Islet of Langerhans (tissue), 1 donor: ENCODE data around the gene SLC22A1.
A peak's percentile ranks its signal among the peaks of the same experiment; 100 is the strongest.
"Not testable (repeated sequence)": the region's sequence is repeated elsewhere in the genome, so short reads cannot be mapped to it uniquely, and the experiment has no call there.

Experiments
- FAIRE-seq: peaks from one replicate; lab custom pipeline; 2011; peaks lifted over from hg19 to GRCh38; lab: Jason Lieb, UNC

Gene SLC22A1

DNA sequence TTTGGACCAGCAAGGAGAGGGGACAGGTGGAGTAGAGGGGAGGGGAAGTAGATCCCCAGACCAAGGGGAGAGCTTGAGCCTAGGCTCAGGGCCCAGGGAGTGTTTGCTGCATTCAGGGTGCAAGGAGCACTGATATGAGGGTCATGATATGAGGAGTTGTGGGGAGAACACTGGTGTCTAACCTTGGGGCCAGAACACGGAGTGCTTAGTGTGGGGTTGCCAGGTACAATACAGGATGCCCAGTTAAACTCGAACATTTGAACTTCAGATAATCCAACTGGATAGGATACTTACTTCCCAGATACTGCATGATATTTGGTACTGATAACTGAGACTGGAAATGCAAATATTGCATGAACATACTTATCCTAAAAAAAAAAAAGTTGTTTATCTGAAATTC lies 2.4 kb downstream of the SLC22A1 start:
- FAIRE-seq: no peak

DNA sequence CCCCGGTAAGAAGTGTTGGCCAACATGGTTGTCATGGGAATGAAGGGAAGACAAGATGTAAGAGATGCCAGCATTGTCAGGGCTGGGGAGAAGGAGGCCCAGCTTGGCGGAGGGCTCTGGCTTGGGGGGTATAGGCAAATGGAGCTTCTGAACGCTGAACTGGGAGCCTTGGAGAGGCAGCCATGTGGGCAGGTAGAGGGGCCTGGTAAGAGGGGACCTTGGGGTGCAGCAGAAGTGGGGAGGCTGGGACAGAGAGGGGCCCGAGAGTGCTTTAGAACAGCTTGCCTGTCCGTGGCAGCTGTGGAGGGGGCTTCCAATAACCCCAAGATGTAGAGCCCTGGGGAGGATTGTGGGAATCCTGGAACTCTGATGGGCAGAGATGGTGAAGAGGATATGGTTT lies 3.0 kb downstream of the SLC22A1 start:
- FAIRE-seq: no peak

DNA sequence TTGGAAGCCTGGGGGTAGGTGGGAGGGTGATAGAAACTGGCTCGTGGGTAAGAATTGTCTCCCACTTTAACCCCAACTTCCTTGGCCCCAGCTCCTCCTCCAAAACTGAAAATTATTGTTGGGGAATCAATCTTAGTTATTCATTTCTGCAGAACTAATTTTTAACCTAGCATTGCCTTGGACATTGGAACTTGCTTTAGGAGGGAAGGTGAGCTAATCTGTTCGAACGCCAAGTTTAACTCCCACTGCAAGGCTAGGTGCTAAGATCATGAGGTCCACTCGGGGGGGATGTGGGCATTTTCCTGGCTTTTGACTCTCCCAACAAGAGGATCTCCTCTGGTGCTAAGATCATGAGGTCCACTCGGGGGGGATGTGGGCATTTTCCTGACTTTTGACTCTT lies 3.5 kb downstream of the SLC22A1 start:
- FAIRE-seq: not testable (repeated sequence)

DNA sequence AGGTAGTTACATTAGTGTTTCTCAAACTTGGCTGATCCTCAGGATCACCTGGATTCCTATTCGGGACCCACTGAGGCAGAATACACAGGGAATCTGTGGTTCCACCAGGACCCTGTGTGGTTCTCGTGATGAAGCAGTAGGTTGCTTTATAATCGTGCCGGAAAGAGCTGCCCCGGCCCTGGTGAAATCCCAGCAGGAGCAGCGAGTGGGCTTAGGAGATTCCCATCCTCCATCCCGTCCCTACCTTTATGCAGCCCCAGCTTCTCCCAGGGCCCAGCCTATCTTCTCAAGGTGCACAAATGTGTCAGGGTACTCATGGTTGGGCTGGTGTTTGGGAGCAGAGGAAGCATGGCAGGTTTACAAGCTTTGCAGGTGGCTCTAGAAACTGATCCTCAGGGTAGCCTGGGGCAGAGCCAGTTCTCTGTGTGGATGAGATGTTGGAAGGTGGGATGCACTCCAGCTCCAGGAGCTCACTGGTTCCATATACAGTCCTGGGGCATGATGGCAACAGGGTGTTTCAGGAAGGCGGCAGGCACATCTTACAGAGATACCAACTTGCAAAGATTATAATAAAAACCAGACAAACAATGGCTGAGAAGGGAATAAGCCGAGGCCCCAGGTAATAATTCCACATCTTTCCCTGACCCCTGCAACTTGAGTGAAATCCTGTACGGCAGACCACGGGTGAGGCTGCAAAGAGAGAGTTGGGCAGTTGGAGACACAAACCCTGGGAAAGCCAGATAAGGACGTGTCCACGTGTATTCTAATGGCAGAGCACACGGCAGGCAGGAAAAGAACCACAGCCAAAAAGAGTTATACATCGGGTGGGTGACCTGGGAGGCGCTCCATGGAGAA lies 5.9 kb downstream of the SLC22A1 start:
- no peak for FAIRE-seq

DNA sequence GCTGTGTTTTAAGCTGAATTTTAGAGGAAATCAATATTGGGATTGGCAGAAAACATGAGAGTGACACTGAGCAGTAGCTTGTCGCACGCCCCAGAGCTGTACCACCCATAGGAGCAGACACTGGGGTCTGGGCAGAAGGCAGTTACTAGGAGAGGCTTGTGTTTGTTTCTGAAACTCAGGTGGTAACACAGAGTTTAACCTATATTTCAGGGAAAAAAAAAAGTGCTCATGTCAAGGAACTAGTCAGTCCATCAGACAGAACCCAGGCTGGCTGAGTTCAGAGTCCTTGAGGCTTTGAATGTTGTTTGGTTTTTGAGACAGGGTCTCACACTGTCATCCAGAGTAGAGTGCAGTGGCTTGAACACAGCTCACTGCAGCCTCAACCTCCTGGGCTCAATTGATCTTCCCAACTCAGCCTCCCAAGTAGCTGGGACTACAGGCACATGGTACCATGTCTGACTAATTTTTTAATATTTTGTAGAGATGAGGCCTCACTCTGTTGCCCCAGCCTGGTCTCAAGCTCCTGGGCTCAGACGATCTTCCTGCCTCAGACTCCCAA lies 6.6 kb downstream of the SLC22A1 start:
- FAIRE-seq: no peak

DNA sequence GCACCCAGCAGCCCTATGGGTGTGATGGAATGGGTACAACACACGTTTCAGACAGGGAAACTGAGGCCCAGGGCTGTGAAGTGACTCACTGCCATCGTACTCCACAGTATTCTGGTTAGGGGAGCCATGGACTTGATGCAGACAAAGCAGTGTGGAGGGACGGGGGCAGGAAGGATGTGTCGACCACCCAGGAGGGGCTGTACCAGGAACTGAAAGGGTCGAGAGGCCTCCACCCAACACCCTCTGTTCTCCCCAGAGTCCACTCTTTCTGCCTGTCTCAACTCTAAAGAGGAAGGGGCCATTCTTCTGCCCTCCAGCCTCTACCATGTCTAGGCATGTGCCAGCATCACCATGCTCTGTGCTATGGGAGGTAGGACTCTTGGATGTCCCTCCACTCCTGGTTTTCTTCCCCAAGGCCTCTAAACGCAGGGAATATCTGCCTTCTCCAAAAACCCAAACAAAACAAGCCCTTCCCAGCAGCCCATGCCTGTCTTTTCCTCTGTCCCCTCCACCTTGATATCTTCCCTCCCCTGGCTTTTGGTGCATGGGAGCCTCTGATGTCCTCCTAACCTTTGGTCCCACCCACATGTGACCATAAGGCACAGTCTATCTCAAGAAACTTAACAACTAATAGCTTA lies 7.4 kb downstream of the SLC22A1 start:
- no peak for FAIRE-seq

DNA sequence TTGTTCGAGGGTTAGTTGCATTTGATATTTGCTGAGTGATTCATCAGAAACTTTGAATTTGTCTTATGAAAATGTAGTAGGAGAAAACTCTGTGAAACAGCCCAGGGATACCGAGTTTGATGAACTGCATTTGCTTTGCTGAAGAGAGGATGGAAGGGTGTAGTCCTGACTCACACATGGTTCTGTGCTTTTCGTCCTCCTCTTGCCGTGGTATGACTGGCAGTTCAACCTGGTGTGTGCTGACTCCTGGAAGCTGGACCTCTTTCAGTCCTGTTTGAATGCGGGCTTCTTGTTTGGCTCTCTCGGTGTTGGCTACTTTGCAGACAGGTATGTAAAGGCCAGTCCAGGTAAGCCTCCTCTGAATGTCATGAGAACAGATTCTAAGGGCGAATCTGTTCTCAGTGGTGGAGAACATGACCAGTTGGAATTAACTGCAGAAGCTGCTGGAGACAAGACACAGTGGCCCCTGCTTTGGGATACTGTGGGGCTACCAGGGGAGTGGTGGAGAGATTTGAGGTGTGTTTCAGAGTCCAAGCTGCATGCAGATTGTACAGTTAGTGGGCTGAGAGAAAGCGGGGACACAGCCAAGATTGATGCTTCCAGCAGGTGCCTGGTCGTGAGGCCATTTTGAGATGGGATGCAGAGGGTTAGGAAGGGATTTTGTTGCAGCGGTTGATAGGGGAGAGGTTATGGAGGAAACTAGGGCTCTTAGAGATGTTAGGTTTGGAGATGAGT lies 8.4 kb downstream of the SLC22A1 start:
- FAIRE-seq: no peak

DNA sequence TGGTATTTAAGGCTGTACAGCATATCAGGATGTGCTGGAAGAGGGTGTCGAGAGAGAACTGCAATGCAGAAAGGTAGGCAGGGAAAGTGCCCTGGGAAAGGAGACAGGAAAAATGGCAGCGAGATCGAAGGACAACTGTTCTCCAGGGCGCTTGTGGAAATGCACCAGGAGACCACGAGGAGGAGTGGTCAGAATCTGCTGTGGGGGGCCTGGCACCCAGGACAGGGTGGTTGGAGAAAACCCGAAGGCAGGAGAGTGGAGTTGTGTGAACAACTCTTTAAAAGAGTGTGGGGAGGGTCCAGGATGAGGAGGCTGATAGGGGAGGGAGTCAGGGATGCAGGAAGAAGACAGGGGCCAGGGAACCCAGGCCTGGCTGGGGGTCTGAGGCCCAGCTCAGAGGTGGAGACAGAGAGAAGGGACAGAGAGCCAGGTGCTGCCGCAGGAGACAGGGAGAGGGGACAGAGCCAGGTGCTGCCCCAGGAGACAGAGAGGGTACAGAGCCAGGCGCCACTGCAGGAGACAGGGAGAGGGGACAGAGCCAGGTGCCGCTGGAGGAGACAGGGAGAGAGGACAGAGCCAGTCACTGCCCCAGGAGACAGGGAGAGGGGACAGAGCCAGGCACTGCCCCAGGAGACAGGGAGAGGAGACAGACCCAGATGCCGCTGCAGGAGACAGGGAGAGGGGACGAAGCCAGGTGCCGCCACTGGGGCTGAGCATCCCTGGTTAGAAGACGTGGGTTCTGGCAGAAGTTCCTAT lies 9.3 kb downstream of the SLC22A1 start:
- no peak for FAIRE-seq

DNA sequence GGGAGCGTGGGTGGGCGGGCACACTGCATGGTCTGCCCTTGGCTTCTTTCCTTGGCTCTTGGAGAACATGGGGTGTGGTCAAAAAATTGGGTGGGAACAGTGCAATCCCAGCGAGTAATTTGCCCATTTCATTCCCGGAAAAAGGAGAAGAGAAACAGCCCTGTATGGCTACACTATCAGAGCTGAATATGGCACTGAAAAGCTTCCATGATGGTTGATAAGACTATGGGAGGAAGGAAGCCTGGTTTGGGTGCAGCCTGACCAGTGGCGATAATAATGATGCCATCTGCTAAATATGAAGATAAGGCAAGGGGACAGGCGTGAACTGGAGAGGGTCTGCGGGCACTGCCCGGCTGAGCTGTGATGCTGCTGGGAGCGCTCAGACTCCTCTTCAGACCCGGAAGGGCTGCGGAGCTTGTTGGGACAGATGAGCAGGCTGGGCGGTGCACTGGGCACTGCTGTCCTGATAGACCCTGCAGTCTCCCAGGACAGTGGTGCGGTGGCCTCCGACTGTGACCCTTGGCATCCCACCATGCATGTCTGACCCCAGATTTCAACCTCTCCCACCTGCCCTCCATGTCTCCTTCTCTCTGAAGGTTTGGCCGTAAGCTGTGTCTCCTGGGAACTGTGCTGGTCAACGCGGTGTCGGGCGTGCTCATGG lies 10.2 kb downstream of the SLC22A1 start:
- no peak for FAIRE-seq

DNA sequence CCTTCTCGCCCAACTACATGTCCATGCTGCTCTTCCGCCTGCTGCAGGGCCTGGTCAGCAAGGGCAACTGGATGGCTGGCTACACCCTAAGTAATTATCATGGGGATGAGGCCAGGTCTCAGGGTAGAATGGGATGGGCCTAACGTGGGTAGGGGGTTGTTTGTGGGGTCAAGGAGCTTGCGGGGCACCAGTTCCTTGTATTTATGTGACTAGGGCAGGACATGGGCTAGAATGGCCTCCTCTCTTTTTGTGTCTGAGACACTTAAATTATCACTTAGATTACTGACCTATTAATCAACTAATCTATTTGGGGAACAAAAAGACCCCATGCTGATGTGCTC lies 10.7 kb downstream of the SLC22A1 start:
- no peak for FAIRE-seq

DNA sequence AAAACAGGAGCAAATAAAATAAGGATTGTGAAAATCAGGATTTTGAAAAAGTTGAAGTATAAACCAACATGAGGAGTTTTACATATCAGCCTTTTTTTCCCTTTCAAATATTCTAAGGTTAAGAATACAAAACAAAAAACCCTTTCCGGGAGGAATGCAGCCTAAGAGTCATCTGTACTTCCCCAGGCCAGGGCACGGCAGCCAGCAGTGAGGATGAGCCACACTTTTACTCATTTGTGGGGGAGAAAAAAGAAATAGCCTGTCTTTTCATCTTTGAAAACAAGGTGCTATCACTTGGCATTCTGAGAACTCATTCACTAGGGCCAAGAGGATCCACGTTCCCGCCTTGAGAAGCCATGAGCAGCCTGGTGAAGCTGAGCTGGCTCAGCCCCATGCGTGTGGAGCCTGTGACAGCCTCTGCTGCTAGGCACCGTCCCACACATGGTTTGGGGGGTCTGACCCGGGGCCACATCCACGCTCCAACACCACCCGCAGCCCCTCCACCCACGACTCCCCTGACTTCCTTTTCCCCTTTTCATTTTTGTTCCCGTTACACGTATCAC lies 11.2 kb downstream of the SLC22A1 start:
- no peak for FAIRE-seq

DNA sequence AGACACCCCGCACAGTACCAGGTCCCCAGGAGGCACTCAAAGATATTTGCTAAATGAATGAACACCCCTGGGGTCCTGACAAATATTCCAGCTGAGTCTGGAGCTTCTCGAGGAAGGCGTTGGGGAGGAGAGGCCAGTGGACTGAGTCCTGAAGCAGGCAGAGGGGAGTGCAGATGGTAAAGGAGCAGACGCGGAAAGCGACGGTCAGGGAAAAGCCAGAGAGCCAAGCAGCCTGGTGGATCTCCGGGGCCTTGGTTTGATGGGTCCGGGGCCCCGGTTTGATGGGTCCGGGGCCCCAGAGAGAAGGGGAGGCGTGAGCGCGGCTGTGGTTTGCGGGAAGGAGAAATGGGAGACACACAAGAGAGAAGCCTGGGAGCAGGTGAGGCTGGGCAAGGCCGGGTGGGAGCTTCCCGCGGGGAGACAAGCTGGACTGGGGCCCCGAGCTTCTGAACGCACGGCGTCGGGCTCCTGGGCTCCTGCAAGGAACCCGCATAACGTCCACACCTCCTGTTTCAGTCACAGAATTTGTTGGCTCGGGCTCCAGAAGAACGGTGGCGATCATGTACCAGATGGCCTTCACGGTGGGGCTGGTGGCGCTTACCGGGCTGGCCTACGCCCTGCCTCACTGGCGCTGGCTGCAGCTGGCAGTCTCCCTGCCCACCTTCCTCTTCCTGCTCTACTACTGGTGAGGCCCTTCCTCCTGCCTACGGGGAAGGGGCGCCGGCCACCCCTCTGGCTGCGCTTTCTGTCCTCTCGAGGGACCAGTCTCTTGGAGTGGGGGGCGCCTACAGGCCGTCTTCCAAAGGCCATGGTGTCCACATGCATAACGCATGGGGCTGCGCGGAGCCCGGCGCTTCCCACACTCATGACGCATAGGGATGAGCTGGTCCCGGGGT lies 12.1 kb downstream of the SLC22A1 start:
- no peak for FAIRE-seq

DNA sequence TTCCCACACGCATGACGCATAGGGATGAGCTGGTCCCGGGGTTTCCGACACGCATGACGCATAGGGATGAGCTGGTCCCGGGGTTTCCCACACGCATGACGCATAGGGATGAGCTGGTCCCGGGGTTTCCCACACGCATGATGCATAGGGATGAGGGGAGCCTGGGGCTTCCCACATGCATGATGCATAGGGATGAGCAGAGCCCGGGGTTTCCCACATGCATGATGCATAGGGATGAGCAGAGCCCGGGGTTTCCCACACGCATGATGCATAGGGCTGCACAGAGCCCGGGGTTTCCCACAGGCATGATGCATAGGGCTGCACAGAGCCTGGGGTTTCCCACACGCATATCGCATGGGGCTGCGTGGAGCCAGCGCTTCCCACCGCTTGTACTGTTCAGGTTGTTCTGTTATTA lies 12.7 kb downstream of the SLC22A1 start:
- not testable (repeated sequence) for FAIRE-seq

DNA sequence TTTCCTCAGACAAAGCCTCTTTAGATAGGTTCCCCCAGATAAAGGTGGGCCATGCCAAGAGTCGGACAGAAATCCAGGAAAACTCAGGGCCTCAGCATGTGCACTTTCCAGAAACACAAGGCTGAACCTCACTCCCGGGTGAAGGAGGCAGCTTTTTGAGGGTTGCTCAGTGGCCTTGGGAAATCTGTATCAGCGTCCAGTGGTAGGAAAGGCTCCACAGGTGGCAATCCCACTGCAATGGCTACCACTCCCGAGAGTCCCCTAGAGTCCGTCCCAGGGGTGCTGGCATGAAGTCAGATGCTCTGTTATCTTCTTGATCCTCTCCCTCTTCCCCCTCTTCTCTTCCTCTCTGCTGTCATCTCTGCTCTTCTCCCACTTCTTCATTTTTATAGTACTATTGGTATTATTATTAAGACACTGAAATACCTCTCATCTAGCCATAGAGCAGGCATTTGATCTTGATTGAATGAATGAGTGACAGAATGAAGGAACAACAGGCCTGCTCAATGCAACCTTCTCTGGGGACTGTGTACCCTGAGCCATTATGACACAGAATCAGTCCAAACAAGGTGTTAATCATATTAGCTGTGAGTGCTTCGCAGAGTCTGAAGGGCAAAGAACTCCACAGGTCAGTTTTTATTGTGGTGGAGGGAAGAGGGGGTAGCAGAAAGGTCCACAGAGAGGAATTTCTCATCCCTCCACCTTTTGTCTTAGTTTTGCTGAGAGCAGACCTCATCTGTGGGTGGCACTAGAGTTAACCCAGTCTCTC lies 13.3 kb downstream of the SLC22A1 start:
- FAIRE-seq: no peak

DNA sequence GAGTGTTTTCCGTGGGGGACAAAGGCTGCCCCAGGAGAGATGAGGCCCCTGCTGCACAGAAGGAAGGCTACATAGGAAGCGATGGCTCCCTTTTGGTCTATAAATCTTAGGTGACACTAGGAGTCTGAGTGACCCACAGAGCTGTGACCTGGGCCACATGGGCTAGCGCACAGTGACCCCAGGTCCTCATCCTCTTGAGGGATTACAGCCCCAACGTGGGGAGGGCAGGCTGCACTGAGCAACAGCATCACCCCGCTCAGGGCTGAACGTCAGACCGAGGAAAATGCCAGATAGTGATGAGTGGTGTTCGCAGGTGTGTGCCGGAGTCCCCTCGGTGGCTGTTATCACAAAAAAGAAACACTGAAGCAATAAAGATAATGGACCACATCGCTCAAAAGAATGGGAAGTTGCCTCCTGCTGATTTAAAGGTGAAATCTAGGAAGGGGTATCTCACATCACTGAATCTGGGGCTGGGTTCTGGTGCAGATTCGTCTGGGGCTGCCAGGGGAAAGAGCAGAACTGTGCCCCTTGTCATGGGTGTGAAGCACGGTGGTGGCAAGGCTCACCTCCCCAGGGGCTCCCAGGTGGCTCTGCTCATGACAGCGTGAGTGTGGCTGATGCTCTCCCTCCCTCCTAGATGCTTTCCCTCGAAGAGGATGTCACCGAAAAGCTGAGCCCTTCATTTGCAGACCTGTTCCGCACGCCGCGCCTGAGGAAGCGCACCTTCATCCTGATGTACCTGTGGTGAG lies 14.5 kb downstream of the SLC22A1 start:
- no peak for FAIRE-seq

DNA sequence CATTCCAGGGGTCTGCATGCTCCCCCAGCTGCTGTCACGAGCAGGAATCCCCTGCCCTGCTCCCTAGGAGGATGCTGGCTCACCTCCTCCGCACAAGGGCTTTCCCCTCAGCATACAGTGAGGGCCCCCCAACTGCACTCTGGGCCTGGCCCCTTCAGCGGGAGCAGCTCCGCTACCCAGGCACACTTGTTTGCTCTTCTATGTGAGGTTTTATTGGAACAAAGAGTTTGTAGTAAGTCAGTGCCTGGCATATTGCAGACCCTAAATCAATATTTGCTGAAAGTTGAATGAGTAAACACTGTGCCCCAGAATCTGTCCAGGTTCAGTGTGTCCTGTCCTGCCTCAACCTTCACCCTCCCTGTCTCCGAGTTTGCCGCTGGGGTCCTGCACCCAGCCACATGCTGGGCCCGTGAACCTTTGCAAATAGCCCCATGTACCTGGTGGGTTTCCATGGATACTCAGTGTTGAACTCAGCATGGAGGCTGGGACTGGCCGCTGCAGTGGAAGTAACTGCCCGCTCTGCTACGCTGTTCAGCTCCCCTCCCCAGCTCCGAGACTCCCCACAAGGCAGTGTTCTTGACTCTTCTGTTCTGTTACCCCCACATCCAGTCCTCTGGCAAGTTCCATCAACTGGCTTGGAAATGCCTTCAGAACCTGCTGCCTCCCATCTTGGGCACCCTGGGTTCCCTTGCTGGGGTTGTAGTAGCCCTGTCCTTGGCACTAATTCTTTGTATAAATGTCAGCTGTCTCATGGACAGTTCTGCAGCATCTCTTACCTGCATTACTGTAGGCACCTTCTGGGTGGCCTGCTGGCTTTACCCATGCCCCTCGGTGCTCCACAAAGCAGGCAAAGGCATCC lies 15.7 kb downstream of the SLC22A1 start:
- FAIRE-seq: no peak

DNA sequence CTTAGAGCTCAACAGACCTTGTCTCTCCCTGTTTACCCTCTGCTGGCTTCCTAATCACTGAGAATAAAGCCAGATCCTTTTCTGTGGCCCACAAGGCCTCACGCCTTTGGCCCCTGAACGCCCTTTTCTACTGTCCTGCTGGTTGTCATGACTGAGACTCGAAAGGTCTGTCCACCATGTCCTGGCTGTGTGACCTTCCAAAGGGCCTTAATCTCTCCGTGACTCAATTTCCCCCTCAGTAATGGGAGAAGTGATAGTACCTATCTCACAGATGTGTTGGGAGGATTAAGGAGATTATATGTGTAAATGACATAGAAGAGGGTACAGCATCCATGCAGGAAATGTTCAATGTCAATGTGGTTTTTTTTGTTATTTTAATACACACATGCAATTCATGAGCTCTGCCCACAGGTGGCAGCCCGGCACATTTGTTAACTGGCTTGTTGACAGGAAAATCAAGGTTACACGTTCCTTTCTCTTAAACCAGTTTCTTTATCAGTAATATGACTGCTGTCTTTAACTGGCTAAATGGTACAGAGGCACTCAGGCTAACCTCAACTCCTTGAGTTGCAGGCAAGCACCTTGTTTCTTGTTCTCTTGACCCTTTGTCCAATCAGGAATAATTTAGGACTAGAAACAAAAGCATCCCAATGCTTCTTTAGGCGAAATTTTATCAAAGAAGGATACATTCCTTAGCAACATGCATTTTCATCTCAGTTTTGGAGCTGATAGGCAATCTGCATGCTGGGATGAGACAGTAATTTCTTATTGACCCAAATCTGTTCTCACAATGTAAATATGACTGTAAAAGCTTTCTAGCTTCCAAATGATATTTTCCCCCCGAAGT lies 16.6 kb downstream of the SLC22A1 start:
- FAIRE-seq: peak; percentile 95
